Measurements from ENCODE around the gene TMC6. TPM values are rescaled to one million over a fixed set of nuclear protein-coding genes. Genes with fewer than 3 reads are reported as not detected.
A peak's percentile ranks its signal among the peaks of the same experiment; 100 is the strongest.

The TMC6 gene
- total RNA-seq, 3 donors from 2014 or later: 79.1 to 87.1 (median 81.5) TPM

DNA sequence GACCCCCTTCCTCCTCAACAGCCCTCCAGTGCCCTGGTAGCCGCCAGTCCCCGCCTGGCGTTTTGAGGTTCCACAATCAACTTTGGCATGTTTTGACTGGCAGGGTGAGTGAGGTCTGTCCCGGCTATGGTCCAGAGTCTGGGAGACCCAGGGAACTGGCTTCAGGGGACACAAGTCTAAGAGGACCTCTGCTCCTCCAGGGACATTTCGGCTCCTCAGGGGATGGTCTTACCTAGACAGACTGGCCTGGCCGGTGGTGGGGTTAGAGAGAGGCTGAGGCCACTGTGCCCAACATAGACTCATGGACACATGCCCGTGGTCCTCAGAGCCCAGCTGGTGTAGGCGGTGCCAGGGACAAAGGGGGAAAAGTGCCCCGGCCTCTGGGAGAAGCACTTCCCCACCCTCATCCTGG lies 4.2 kb upstream of the TMC6 start:
- H3K9me3 Mint-ChIP-seq: no peaks in the 10 kb centered on the region
- peaks cover 21% of the 10 kb centered on the region for H3K36me3 Mint-ChIP-seq (ENCODE audit: insufficient read depth)
- peak overlapping the region; percentile 51 for H3K4me3 Mint-ChIP-seq
- ATAC-seq (no peak), DNase-seq (no peak)
- no peaks in the 10 kb centered on the region for H3K27me3 Mint-ChIP-seq (ENCODE audit: low read depth)
- H3K4me1 Mint-ChIP-seq (ENCODE audit: low read depth): peaks cover 75% of the 10 kb centered on the region

DNA sequence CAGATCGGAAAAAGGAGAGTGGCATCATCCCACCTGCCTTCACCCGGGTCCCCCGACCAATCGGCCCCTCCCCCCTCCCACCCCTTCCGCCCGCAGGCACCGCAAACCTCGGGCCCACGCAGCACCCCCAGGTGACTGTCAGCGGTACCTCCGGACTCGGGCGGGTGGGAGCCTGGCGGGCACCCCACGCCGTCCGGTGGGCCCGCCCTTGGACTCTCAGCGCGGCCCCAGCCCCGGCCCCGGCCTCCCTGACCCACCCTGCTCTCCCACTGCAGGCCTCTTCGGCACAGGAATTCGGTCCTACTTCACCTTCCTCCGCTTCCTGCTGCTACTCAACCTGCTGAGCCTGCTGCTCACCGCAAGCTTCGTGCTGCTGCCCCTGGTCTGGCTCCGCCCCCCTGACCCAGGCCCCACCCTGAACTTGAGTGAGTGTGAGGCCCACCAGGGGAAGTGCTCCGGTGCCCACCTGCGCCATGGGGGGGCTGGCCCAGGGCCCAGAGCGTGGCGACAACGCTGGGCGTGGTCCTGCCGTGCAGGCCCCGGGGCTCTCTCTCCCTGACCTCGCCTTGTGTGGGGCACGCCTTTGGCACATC lies 3.6 kb upstream of the TMC6 start:
- ATAC-seq (peak; percentile 5 to 7), DNase-seq (peak; percentile 56)
- Mint-ChIP-seq H3K36me3 (ENCODE audit: insufficient read depth) (peaks cover 17% of the 10 kb centered on the region), H3K4me1 (ENCODE audit: low read depth) (peaks cover 75% of the 10 kb centered on the region), H3K4me3 (peak overlapping the region; percentile 51), H3K9me3 (no peaks in the 10 kb centered on the region), H3K27me3 (ENCODE audit: low read depth) (no peaks in the 10 kb centered on the region)

DNA sequence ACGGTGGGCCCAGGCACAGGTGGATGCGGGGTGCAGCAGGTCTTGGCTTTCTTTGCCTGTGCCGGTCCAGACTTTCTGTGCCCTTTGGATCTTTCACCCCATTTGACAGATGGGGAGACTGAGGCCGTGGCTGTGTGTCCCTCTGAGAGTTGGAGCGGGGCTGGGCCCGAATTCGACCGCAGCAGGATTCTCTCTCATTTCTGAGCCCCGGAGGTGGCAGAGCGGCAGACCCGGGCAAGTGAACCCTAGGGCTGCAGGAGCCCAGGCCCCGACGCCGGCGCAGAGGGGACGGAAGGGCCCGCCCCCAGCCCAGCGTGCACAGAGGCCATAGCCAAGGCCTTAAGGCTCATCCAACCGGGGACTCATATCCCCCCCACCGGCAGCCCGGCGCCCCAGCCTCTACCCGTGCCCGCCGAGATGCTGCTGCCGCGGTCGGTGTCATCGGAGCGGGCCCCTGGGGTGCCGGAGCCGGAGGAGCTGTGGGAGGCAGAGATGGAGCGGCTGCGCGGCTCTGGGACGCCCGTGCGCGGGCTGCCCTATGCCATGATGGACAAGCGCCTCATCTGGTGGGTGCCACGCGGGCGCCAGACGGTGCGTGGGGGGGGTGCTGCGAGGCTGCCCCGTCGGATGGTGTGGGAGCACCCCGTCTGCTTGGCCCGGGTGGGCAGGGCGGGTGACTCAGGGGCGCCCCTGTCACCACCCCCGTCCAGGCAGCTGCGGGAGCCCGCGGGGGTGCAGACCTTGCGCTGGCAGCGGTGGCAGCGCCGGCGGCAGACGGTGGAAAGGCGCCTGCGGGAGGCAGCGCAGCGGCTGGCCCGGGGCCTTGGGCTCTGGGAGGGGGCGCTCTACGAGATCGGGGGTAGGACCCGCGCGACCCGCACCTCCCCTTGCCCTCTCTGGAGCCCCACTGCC lies 2.9 kb upstream of the TMC6 start:
- Mint-ChIP-seq H3K36me3 (ENCODE audit: insufficient read depth) (peaks cover 16% of the 10 kb centered on the region), H3K9me3 (no peaks in the 10 kb centered on the region), H3K27me3 (ENCODE audit: low read depth) (no peaks in the 10 kb centered on the region), H3K4me3 (peak overlapping the region; percentile 90), H3K4me1 (ENCODE audit: low read depth) (peaks cover 75% of the 10 kb centered on the region)
- DNase-seq: peak; percentile 60
- peak; percentile 19 to 27 for ATAC-seq

DNA sequence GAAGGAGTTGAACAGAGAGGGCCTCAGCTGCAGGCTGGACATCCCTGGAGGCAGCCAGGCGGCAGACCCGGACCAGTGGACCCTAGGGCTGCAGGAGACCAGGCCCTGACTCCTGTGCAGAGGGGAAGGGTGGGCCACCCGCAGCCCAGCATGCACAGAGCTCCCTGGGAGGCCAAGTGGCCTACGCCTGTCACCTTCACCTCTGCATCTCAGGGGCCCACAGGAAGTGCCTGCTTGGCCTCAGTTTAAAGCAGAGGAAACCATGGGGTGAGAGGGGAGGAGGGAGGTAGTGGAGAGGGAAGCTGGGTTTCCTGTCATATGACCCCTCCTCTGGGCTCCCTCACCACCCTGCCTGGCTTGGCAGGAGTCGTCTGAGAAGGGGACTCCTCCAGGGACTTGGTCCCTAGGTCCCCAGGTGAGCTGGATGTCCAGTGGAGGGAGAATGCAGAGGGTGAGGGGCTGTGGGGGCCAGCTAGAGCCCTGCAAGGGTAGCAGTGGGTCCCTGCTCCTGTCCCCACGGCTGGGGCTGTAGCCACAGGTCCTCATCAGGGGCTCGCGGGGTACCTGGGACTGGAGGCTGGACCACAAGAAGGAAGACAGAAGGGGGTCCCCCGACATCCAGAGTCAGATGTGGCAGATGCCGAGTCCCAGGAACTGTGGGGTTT lies 2.0 kb upstream of the TMC6 start, which contains the start of gene TMC8:
Gene TMC8, plus strand, starts transcription at position 335 of the 665 bp plus-strand sequence. CDS start 818 bp downstream, outside the sequence.
- H3K36me3 Mint-ChIP-seq (ENCODE audit: insufficient read depth): peaks cover 14% of the 10 kb centered on the region
- peak within 1 kb of the TSS; percentile 90 for H3K4me3 Mint-ChIP-seq
- DNase-seq (peak; percentile 44), ATAC-seq (peak; percentile 21 to 22)
- no peaks in the 10 kb centered on the region for H3K9me3 Mint-ChIP-seq
- no peaks in the 10 kb centered on the region for H3K27me3 Mint-ChIP-seq (ENCODE audit: low read depth)
- H3K4me1 Mint-ChIP-seq (ENCODE audit: low read depth): peaks cover 73% of the 10 kb centered on the region

DNA sequence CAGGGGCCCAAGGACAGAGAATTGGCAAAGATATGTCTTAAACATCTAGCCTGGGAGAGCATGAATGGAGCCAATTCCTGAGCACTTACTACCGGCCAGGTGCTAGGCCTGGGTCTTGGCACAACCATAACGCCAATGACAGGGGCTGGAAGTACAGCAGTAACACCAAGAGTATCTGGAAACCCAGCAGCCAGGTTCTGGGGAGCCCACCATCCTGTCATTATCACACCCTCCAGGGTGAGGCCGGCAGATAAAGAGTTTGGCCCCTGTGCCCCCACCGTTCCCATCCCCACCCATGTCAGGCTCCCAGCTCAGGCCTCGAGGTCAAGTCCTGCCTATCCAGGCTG lies 1.5 kb upstream of the TMC6 start:
- H3K4me3 Mint-ChIP-seq: peak overlapping the region; percentile 90
- H3K4me1 Mint-ChIP-seq (ENCODE audit: low read depth): peaks cover 73% of the 10 kb centered on the region
- H3K9me3 Mint-ChIP-seq: no peaks in the 10 kb centered on the region
- DNase-seq: no peak
- ATAC-seq: no peak
- H3K27me3 Mint-ChIP-seq (ENCODE audit: low read depth): no peaks in the 10 kb centered on the region
- H3K36me3 Mint-ChIP-seq (ENCODE audit: insufficient read depth): peaks cover 10% of the 10 kb centered on the region

DNA sequence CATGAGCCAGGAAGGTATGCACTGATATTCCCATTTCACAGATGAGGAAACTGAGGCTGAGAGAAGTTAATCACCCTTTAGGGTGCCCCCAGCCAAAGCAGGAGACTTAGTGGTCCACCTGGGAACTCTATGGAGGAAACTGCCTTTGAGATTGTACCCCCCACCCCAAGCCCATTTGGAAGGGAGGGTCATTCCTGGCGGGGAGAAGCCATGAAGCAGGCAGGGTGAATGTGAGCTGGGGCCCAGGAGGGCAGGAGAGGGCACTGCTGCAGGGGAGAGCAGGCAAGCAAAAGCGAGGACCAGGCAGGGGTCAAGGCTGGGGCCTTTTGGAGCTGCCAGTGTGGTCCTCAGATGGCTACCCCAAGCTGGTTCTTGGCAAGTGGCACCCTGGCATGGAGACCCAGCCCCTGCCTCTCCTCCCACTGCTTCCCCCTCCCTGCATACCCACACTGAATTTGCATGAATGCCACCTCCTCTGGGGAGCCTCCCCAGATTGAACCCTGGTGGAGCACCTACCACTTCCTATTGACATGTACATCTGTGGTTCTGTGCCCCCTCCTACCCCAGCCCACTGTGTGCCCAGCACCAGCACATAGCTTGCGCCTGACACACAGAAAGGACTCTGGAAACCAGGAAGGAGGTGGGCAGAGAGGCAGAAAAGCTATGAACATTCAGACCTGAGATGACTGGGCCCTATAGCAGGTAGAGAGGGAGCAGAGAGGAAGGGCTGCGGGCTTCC lies 965 bp upstream of the TMC6 start:
- ATAC-seq (no peak), DNase-seq (no peak)
- Mint-ChIP-seq H3K27me3 (ENCODE audit: low read depth) (no peaks in the 10 kb centered on the region), H3K4me1 (ENCODE audit: low read depth) (peaks cover 73% of the 10 kb centered on the region), H3K36me3 (ENCODE audit: insufficient read depth) (peaks cover 10% of the 10 kb centered on the region), H3K4me3 (peak overlapping the region; percentile 90), H3K9me3 (no peaks in the 10 kb centered on the region)

DNA sequence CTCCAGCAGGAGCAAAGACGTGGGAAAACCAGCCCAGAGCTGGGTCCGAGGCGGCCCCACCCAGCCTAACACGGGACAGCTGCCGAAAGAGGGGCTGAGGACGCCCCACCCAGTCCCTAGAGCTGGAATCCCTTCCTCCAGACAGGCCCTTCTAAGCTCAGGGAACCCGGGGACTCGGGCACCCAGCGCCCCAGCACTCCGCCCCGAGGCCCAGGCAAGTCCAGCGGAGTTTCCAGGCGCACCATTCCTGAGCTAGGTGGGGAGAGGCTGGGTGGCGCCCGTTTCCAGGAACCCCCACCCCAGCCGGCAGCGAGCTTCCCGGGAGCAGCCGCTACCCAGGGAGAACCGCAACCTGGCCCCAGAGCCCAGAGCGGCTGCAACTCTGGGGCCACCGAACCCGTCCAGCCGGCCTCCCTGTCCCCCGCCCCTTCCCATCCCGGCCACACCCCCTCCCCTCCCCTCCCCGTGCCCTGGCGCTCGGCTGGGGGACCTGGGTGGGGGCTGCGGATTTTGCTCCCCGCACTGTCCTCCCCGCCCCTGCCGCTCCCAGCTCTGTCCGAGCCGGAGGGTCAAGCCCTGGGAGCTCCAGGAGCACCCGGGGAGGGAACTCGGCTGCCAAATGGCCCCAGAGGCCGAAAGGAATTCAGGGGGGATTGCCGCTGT lies 536 bp downstream of the TMC6 start:
- Mint-ChIP-seq H3K9me3 (no peaks in the 10 kb centered on the region), H3K36me3 (ENCODE audit: insufficient read depth) (peaks cover 6% of the 10 kb centered on the region), H3K4me1 (ENCODE audit: low read depth) (peaks cover 73% of the 10 kb centered on the region), H3K4me3 (peak overlapping the region; percentile 87), H3K27me3 (ENCODE audit: low read depth) (no peaks in the 10 kb centered on the region)
- ATAC-seq (no peak), DNase-seq (no peak)

DNA sequence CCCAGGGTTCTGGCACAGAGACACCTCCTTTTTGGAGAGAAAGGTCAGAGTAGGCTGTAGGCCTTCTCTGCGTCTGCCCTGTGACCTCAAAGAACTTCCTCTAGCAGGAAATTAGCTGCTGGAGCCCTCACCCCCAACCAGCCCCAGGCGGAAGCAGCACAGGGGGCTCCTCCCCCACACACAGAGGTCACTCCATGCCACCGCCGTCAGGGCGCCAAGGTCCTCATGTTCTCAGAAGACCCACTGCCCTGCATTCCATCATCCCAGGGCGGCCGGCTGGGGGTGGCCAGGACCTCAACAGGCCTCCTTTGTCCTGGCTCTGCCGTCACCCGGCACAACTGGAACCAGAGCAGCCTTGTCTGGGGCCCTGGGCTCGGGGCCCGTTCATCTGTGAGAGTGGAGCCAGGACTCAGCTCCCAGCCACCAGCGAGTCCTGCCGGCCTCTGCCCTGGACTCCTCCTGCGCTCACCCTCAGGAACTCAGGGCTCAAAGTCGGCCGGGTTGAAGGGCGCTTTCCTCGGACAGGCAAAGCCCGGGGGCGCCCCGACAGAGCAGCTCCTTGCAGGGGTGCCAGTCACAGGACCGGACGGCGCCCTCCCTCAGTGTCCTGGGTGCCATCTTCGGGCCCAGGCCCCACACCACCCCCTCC lies 1.2 kb downstream of the TMC6 start:
- Mint-ChIP-seq H3K9me3 (no peaks in the 10 kb centered on the region), H3K4me3 (peak overlapping the region; percentile 87), H3K4me1 (ENCODE audit: low read depth) (peaks cover 74% of the 10 kb centered on the region), H3K36me3 (ENCODE audit: insufficient read depth) (peaks cover 12% of the 10 kb centered on the region), H3K27me3 (ENCODE audit: low read depth) (no peaks in the 10 kb centered on the region)
- DNase-seq (peak; percentile 47), ATAC-seq (peak; percentile 9)

DNA sequence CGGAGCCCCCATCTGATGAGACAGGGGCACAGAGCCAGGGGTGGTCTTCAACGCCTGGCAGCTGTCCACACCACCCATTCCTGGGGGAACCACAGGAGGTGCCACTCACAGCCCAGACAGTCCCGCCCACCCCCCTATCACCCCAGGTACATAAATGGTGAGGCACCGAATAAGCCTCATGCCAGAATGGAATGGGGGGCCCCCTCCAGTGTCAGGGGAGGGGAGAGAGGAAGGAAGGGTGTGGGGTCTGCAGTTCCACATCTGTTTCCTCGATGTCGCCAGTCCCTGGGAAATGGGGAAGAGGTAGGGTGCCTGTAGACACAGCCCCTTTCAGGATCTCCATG lies 1.7 kb downstream of the TMC6 start:
- peak overlapping the region; percentile 87 for H3K4me3 Mint-ChIP-seq
- no peak for ATAC-seq
- H3K4me1 Mint-ChIP-seq (ENCODE audit: low read depth): peaks cover 78% of the 10 kb centered on the region
- no peaks in the 10 kb centered on the region for H3K27me3 Mint-ChIP-seq (ENCODE audit: low read depth)
- no peaks in the 10 kb centered on the region for H3K9me3 Mint-ChIP-seq
- peaks cover 15% of the 10 kb centered on the region for H3K36me3 Mint-ChIP-seq (ENCODE audit: insufficient read depth)
- DNase-seq: no peak

DNA sequence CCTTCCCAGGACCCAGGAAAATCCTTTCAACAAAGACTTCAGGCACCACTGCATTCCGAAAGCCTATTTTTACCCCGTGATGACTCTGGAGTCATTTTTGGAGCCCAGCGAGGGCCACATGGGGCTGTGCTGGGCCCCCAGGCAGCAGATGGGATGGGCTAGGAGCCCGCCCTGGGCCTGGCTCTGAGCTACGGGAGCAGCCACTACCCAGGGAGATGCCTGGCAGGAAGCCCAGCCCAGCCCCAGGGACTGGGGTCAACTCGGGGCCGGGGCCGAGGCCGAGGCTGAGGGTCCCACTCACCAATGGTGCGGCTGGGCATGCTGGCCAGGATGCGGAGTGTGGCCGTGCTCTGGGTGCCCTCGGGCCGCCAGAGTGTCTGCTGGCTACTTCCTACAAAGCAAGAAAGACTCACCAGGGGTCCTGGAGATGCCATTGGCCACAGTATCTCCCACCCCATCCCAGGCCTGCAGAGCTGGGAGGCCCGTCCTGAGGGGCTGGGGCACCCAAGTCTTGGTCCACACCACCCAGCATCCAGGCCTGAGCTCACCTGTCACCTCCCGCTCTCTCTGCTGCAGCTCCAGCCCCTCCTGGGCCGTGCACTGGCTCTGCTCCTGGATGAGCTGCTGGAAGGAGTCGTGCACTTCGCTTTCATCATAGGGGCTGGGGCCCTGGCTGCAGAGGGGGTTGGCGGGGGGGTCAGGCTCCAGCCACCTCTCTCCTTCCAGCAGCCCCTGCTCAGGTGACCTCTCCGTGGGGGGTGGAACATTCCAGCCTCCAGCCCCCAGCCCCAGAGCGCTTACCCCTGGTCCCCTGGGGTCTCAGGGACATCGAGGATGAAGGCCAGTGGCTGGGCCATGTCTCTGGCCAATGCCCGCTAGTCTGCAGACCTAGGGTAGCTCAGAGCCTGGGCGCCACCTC lies 2.3 kb downstream of the TMC6 start:
- Mint-ChIP-seq H3K9me3 (no peaks in the 10 kb centered on the region), H3K4me3 (peak overlapping the region; percentile 87), H3K36me3 (ENCODE audit: insufficient read depth) (peaks cover 15% of the 10 kb centered on the region), H3K27me3 (ENCODE audit: low read depth) (no peaks in the 10 kb centered on the region), H3K4me1 (ENCODE audit: low read depth) (peaks cover 84% of the 10 kb centered on the region)
- ATAC-seq (no peak), DNase-seq (no peak)

DNA sequence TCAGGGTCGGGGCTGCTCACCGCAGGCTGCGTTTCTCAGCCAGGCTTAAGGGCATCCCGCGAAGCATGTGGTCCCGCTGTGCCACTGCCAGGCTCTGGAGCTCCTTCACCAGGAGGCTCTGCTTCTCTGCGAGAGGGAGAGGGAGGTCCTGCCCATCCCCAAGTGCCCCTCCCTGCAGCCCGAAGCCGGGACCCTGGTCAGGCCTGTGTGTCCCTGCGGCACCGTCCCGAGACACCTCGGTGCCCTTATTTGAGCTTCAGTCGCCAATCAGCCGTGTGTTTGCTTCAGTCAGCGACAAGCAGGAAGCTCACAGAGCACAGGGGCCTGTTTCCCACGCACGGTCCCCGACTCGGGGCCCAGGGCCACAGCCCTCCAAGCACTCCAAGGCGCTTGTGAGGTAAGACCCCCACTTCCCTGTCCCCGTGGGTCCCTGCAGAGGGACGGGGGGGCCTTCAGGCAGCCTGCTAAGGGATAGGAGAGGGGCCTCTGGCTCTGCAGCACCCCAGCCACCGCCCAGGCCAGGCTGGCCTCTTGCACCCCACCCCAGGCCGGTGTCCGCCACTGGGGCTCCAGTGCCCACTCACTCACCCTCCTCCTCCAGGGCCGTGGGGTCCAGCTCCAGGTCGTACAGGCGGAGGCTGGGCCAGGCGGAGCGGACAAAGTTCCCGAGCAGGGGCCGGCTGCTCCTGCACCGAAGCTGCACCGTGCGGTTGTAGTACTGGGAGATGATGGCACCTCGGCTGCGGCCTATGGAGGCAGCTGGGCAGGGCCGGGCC lies 3.2 kb downstream of the TMC6 start:
- no peaks in the 10 kb centered on the region for H3K27me3 Mint-ChIP-seq (ENCODE audit: low read depth)
- ATAC-seq (no peak), DNase-seq (no peak)
- no peaks in the 10 kb centered on the region for H3K9me3 Mint-ChIP-seq
- peaks cover 15% of the 10 kb centered on the region for H3K36me3 Mint-ChIP-seq (ENCODE audit: insufficient read depth)
- H3K4me1 Mint-ChIP-seq (ENCODE audit: low read depth): peaks cover 83% of the 10 kb centered on the region
- H3K4me3 Mint-ChIP-seq: peak overlapping the region; percentile 70

DNA sequence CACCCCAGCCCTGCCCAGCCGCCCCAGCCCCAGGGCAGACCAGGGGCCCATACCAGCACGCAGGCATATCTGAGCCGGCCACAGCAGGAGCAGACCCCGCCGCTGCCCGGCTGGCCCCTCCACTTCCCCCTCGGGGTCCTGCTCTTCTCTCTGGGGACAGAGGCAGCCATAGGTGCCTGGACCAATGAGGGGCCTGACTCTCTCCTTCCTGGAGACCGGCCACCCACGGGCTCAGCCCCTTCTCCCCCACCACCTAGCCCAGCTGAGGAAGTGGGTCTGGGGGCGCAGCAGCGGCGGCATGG lies 3.8 kb downstream of the TMC6 start:
- Mint-ChIP-seq H3K4me1 (ENCODE audit: low read depth) (peaks cover 80% of the 10 kb centered on the region), H3K9me3 (no peaks in the 10 kb centered on the region), H3K27me3 (ENCODE audit: low read depth) (no peaks in the 10 kb centered on the region), H3K36me3 (ENCODE audit: insufficient read depth) (peaks cover 15% of the 10 kb centered on the region), H3K4me3 (peak overlapping the region; percentile 70)
- ATAC-seq (no peak), DNase-seq (no peak)
